HepG2 (cell line): ENCODE results near the gene CRAMP1. TPM values are rescaled to one million over a fixed set of nuclear protein-coding genes. Genes with fewer than 3 reads are reported as not detected.
A peak's percentile ranks its signal among the peaks of the same experiment; 100 is the strongest.

ENCODE experiments used
- ADNP ChIP-seq: sonication (generic); formaldehyde crosslinking; IDR thresholded peaks from 2 replicates; pipeline ENCODE4 v1.4.0; 2020; ENCODE audit warnings: missing genetic modification reagents
- CSRNP1 ChIP-seq: sonication (generic); formaldehyde crosslinking; IDR thresholded peaks from 2 replicates; pipeline ENCODE4 v1.8.1; 2023; ENCODE audit warnings: mild to moderate bottlenecking, missing genetic modification reagents
- KLF15 ChIP-seq: sonication (generic); formaldehyde crosslinking; IDR thresholded peaks from 2 replicates; pipeline ENCODE4 v1.8.1; 2023; ENCODE audit warnings: borderline replicate concordance, mild to moderate bottlenecking, inconsistent platforms, missing genetic modification reagents, mixed read lengths
- NCOA5 ChIP-seq: sonication (generic); formaldehyde crosslinking; IDR thresholded peaks from 2 replicates; pipeline ENCODE4 v1.4.0; 2020; ENCODE audit warnings: missing genetic modification reagents
- PLSCR1 ChIP-seq: sonication (generic); formaldehyde crosslinking; IDR thresholded peaks from 2 replicates; pipeline ENCODE4 v1.5.0; 2020; ENCODE audit warnings: missing genetic modification reagents, mild to moderate bottlenecking, borderline replicate concordance
- RFX1 ChIP-seq: fragments of 450-650 bp; IDR thresholded peaks from 2 replicates; pipeline ENCODE4 v1.6.1; 2017
- SKI ChIP-seq: fragments of 450-650 bp; IDR thresholded peaks from one replicate; pipeline ENCODE4 v1.6.1; 2018; ENCODE audit warnings: mild to moderate bottlenecking; ENCODE audit not compliant: partially characterized antibody
- SMYD3 ChIP-seq: sonication (generic); formaldehyde crosslinking; IDR thresholded peaks from 2 replicates; pipeline ENCODE4 v1.8.1; 2023; ENCODE audit warnings: mild to moderate bottlenecking, missing genetic modification reagents
- YEATS2 ChIP-seq: sonication (generic); formaldehyde crosslinking; IDR thresholded peaks from 2 replicates; pipeline ENCODE4 v1.4.0; 2020; ENCODE audit warnings: missing genetic modification reagents, borderline replicate concordance
- ZFP82 ChIP-seq: sonication (generic); formaldehyde crosslinking; IDR thresholded peaks from 2 replicates; pipeline ENCODE4 v1.5.1; 2020; ENCODE audit warnings: mild to moderate bottlenecking, missing genetic modification reagents, borderline replicate concordance
- ZNF292 ChIP-seq: sonication (generic); formaldehyde crosslinking; IDR thresholded peaks from 2 replicates; pipeline ENCODE4 v1.8.1; 2022; ENCODE audit warnings: mild to moderate bottlenecking, low read depth, missing genetic modification reagents, borderline replicate concordance
- ZNF607 ChIP-seq: sonication (generic); formaldehyde crosslinking; IDR thresholded peaks from 2 replicates; pipeline ENCODE4 v1.5.1; 2020; ENCODE audit warnings: missing genetic modification reagents, mild to moderate bottlenecking, borderline replicate concordance
- ZNF740 ChIP-seq: sonication (generic); formaldehyde crosslinking; IDR thresholded peaks from 2 replicates; pipeline ENCODE4 v1.4.0; 2020; ENCODE audit warnings: missing genetic modification reagents
- ZNF75D ChIP-seq: sonication (generic); formaldehyde crosslinking; IDR thresholded peaks from 2 replicates; pipeline ENCODE4 v1.8.1; 2023; ENCODE audit warnings: missing genetic modification reagents, mild to moderate bottlenecking, borderline replicate concordance
- ZNF782 ChIP-seq: sonication (generic); formaldehyde crosslinking; IDR thresholded peaks from 2 replicates; pipeline ENCODE4 v1.4.0; 2020; ENCODE audit warnings: missing genetic modification reagents, mild to moderate bottlenecking, borderline replicate concordance
- polyA plus RNA-seq, 8 experiments: library from polyadenylated mRNA; depleted of rRNA in 3 of 8; stranded (reverse) in 7 of 8; unstranded in 1 of 8; fragments of >200 nt; fragmentation: Illumina TruSeq in 4 of 8; extraction: Trizol in 4 of 8; gene quantifications; 2 replicates each; pipeline versions ENCODE4 v1.2.1 to v1.2.3, GENCODE V29; 2011 to 2016; ENCODE audit warnings: low read depth in 4 of 8, missing spikeins in 1 of 8, mixed read lengths in 1 of 8; ENCODE audit not compliant: insufficient read depth in 1 of 8
- total RNA-seq, 5 experiments: library from RNA; depleted of rRNA; stranded (reverse); fragments of >200 nt; fragmentation: Illumina TruSeq; extraction: Trizol; gene quantifications; 2 replicates each; pipeline ENCODE4 v1.2.3, GENCODE V29; 2016; ENCODE audit warnings: low read depth in 1 of 5
- TF ChIP-seq, protein P1 (sequence below): sonication (generic); formaldehyde crosslinking; IDR thresholded peaks from 2 replicates; pipeline ENCODE4 v1.4.0; 2020; ENCODE audit warnings: missing genetic modification reagents
- TF ChIP-seq, protein P2 (sequence below): sonication (generic); formaldehyde crosslinking; IDR thresholded peaks from 2 replicates; pipeline ENCODE4 v1.5.0; 2020; ENCODE audit warnings: missing genetic modification reagents, mild to moderate bottlenecking, borderline replicate concordance

CRAMP1 gene
- total and polyA plus RNA-seq, 2 of the 13 experiments (the other 11 are each of a cell fraction or from before 2014, with no cell fraction given), result 6.8 to 9.7 TPM

DNA sequence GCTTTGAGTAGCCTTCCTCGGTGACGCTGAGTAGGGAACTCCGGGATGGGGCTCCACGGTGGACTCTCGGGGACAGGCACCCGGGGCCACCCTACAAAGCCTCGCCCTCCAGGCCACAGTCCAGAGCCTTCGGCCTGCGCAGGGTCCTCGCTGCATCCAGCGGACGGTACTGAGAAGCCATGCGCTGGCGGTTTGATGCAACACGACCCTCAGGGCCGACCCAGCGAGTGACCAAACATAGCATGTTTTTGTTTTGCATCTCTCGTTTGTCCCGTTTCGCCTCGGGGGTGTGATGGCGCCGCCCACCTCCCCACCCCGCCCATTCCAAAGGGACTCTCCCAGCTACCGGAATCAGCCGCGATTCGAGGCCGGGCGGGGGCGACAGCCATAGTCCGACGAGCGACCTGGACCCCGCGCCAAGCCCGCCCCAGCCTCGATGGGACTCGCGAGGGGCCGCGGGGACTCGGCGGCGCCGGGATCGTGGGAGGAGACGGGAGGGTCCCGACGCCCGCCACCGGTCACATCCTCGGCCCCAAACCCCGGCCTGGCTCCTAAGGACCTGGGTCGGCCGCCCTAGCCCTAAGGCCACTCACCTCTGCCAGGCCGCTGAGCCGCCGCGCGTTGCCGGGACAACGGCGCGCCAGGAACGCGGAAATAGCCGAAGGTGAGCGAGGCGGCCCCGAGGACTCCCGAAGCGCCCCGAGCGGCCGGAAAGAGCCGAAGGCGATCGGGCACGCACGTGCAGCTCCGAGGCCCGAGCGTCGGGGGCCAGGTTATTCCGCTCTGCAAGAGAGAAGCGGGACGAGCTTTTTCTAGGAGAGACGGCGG, 1.9 kb upstream of the CRAMP1 start (continued):
- peak; percentile 69; the same call in 1 of the 2 replicates for TF ChIP-seq CSRNP1
- peak; percentile 43; the same call in 1 of the 2 replicates for TF ChIP-seq ZNF292 (CRISPR knock-in tag)
- TF ChIP-seq ADNP (CRISPR knock-in tag), result no peak
- TF ChIP-seq, protein P1, sequence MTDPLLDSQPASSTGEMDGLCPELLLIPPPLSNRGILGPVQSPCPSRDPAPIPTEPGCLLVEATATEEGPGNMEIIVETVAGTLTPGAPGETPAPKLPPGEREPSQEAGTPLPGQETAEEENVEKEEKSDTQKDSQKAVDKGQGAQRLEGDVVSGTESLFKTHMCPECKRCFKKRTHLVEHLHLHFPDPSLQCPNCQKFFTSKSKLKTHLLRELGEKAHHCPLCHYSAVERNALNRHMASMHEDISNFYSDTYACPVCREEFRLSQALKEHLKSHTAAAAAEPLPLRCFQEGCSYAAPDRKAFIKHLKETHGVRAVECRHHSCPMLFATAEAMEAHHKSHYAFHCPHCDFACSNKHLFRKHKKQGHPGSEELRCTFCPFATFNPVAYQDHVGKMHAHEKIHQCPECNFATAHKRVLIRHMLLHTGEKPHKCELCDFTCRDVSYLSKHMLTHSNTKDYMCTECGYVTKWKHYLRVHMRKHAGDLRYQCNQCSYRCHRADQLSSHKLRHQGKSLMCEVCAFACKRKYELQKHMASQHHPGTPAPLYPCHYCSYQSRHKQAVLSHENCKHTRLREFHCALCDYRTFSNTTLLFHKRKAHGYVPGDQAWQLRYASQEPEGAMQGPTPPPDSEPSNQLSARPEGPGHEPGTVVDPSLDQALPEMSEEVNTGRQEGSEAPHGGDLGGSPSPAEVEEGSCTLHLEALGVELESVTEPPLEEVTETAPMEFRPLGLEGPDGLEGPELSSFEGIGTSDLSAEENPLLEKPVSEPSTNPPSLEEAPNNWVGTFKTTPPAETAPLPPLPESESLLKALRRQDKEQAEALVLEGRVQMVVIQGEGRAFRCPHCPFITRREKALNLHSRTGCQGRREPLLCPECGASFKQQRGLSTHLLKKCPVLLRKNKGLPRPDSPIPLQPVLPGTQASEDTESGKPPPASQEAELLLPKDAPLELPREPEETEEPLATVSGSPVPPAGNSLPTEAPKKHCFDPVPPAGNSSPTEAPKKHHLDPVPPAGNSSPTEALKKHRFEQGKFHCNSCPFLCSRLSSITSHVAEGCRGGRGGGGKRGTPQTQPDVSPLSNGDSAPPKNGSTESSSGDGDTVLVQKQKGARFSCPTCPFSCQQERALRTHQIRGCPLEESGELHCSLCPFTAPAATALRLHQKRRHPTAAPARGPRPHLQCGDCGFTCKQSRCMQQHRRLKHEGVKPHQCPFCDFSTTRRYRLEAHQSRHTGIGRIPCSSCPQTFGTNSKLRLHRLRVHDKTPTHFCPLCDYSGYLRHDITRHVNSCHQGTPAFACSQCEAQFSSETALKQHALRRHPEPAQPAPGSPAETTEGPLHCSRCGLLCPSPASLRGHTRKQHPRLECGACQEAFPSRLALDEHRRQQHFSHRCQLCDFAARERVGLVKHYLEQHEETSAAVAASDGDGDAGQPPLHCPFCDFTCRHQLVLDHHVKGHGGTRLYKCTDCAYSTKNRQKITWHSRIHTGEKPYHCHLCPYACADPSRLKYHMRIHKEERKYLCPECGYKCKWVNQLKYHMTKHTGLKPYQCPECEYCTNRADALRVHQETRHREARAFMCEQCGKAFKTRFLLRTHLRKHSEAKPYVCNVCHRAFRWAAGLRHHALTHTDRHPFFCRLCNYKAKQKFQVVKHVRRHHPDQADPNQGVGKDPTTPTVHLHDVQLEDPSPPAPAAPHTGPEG, result 0 out of 2 replicates have a peak, but pooled peaks have one; percentile 61
- TF ChIP-seq KLF15 (CRISPR knock-in tag), result 0 out of 2 replicates have a peak, but pooled peaks have one; percentile 45
- TF ChIP-seq SMYD3 (CRISPR knock-in tag), result 0 out of 2 replicates have a peak, but pooled peaks have one; percentile 75
- TF ChIP-seq YEATS2 (CRISPR knock-in tag), result peak; percentile 86; the same call in 1 of the 2 replicates
- no peak for TF ChIP-seq NCOA5 (CRISPR knock-in tag)
- no peak for TF ChIP-seq ZNF740
- no peak for TF ChIP-seq ZNF75D (CRISPR knock-in tag)
- no peak for TF ChIP-seq ZNF782
- no peak for TF ChIP-seq ZFP82 (CRISPR knock-in tag)
- TF ChIP-seq SKI, result peak; percentile 7
- TF ChIP-seq PLSCR1 (CRISPR knock-in tag), result no peak
- TF ChIP-seq RFX1, result peak; percentile 96
- TF ChIP-seq, protein P2, sequence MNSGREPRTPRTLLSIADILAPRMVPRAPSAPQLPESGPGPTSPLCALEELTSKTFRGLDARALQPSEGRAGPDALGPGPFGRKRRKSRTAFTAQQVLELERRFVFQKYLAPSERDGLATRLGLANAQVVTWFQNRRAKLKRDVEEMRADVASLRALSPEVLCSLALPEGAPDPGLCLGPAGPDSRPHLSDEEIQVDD (CRISPR knock-in tag), result 0 out of 2 replicates have a peak, but pooled peaks have one; percentile 27
- TF ChIP-seq ZNF607 (CRISPR knock-in tag), result no peak; the same call in 1 of the 2 replicates
